Activated CD8-positive, alpha-beta memory T cell treated with anti-CD3 and anti-CD28 coated beads, Interleukin-2, amount 50 U/mL, for 24 hours (primary cell): ENCODE results near the gene LY6G5C.

Source experiments
- DNase-seq: peaks from one replicate; pipeline ENCODE4 v3.0.0-alpha.2; 2020; ENCODE audit errors: extremely low read depth

LY6G5C gene

GRCh38 chr6:31640612-31641011 is 40.3 kb downstream of the LY6G5C start:
- no peak for DNase-seq

GRCh38 chr6:31639449-31639861 is 41.4 kb downstream of the LY6G5C start:
- no peak for DNase-seq

GRCh38 chr6:31639043-31639442 is 41.8 kb downstream of the LY6G5C start:
- DNase-seq = no peak

- DNase-seq = no peak
Observed at GRCh38 chr6:31636698-31637596, 43.9 kb downstream of the LY6G5C start.

- DNase-seq = no peak
Observed at GRCh38 chr6:31634969-31635575, 45.8 kb downstream of the LY6G5C start.

GRCh38 chr6:31634131-31634530 is 46.7 kb downstream of the LY6G5C start:
- DNase-seq = no peak

GRCh38 chr6:31633447-31633846 is 47.4 kb downstream of the LY6G5C start:
- no peak for DNase-seq

GRCh38 chr6:31632279-31632946 is 48.5 kb downstream of the LY6G5C start:
- no peak for DNase-seq

GRCh38 chr6:31631681-31632278 is 49.1 kb downstream of the LY6G5C start:
- no peak for DNase-seq

- no peak for DNase-seq
Observed at GRCh38 chr6:31631209-31631608, 49.7 kb downstream of the LY6G5C start.

GRCh38 chr6:31630177-31630934 is 50.5 kb downstream of the LY6G5C start:
- DNase-seq = no peak

GRCh38 chr6:31629014-31629413 is 51.9 kb downstream of the LY6G5C start:
- DNase-seq = no peak

- no peak for DNase-seq
Observed at GRCh38 chr6:31627690-31628287, 53.1 kb downstream of the LY6G5C start.

GRCh38 chr6:31626952-31627351 is 53.9 kb downstream of the LY6G5C start:
- no peak for DNase-seq
